H1 (cell line): ENCODE results near the gene PCDH7. TPM values are rescaled to one million over a fixed set of nuclear protein-coding genes. Genes with fewer than 3 reads are reported as not detected.

ENCODE experiments used
- CTCF ChIA-PET: fragments of 300-600 bp; sonication (Branson Sonifier 250); formaldehyde crosslinking; loops from one replicate; lab custom pipeline; 2021; ENCODE audit not compliant: partially characterized antibody; lab: Charles Lee
- POLR2A ChIA-PET: fragments of 300-600 bp; sonication (Branson Sonifier 250); formaldehyde crosslinking; loops from one replicate; lab custom pipeline; 2021; ENCODE audit warnings: inconsistent platforms; ENCODE audit not compliant: partially characterized antibody; lab: Charles Lee
- DNase-seq, 2 experiments: peaks; one replicate each; pipeline versions ENCODE4 v3.0.0 to v3.0.0-alpha.2; 2010 to 2022; ENCODE audit warnings: low spot score in 2 of 2, low read depth in 1 of 2, mixed read lengths in 1 of 2
- FAIRE-seq: peaks from 2 replicates; lab custom pipeline; 2011; peaks lifted over from hg19 to GRCh38; lab: Jason Lieb, UNC
- H2AFZ ChIP-seq: 2 replicates; pipeline ENCODE4 v1.8.1; 2012; ENCODE audit warnings: low read length, inconsistent platforms
- H2AK5ac ChIP-seq: 2 replicates; pipeline ENCODE4 v1.6.1; 2013; ENCODE audit warnings: low read depth, low read length
- H2BK120ac ChIP-seq: replicated peaks from 2 replicates; pipeline ENCODE3; 2013; ENCODE audit warnings: low read depth, low read length, inconsistent platforms
- H2BK12ac ChIP-seq: 2 replicates; pipeline ENCODE4 v1.6.1; 2013; ENCODE audit warnings: low read depth, low read length
- H2BK15ac ChIP-seq: 2 replicates; pipeline ENCODE4 v1.6.1; 2013; ENCODE audit warnings: low read length
- H2BK20ac ChIP-seq: 2 replicates; pipeline ENCODE4 v1.6.1; 2013; ENCODE audit warnings: low read length
- H2BK5ac ChIP-seq: 2 replicates; pipeline ENCODE4 v1.6.1; 2013; ENCODE audit warnings: low read depth, low read length
- H3K14ac ChIP-seq: 2 replicates; pipeline ENCODE4 v1.6.1; 2013; ENCODE audit warnings: inconsistent platforms; ENCODE audit not compliant: insufficient read length
- H3K18ac ChIP-seq: 2 replicates; pipeline ENCODE4 v1.6.1; 2013; ENCODE audit warnings: low read length; ENCODE audit errors: extremely low read depth
- H3K23ac ChIP-seq: 2 replicates; pipeline ENCODE4 v1.6.1; 2013; ENCODE audit warnings: inconsistent platforms; ENCODE audit not compliant: insufficient read length
- H3K23me2 ChIP-seq: 2 replicates; pipeline ENCODE4 v1.6.1; 2013; ENCODE audit warnings: low read depth, low read length
- H3K27ac ChIP-seq: 2 replicates; pipeline ENCODE4 v1.6.1; 2011; ENCODE audit warnings: low read depth, low read length, inconsistent platforms
- H3K27me3 ChIP-seq, 4 experiments: replicated peaks in 1 of 4; 1 replicate in 1 of 4; 2 replicates in 3 of 4; pipeline versions ENCODE4 v1.6.1 to v1.8.1; 2011 to 2013; ENCODE audit warnings: low read length in 3 of 4, mild to moderate bottlenecking in 3 of 4, inconsistent platforms in 2 of 4, mixed read lengths in 2 of 4, moderate library complexity in 1 of 4; ENCODE audit not compliant: control insufficient read depth in 3 of 4, insufficient read depth in 3 of 4; ENCODE audit errors: extremely low read depth in 1 of 4
- H3K36me3 ChIP-seq, 4 experiments: 2 replicates each; pipeline versions ENCODE4 v1.6.1 to v1.8.1; 2011 to 2013; ENCODE audit warnings: mild to moderate bottlenecking in 4 of 4, low read length in 3 of 4, moderate library complexity in 2 of 4, control low read depth in 1 of 4, inconsistent platforms in 1 of 4; ENCODE audit not compliant: insufficient read depth in 4 of 4, control insufficient read depth in 2 of 4
- H3K4ac ChIP-seq: replicated peaks from 2 replicates; pipeline ENCODE3; 2013; ENCODE audit warnings: low read length, low read depth, mixed read lengths, inconsistent platforms; ENCODE audit not compliant: insufficient read length
- H3K4me1 ChIP-seq, 4 experiments: replicated peaks in 1 of 4; 1 replicate in 1 of 4; 2 replicates in 3 of 4; pipeline versions ENCODE4 v1.6.1 to v1.8.1; 2011 to 2013; ENCODE audit warnings: low read length in 3 of 4, inconsistent platforms in 2 of 4, mixed read lengths in 1 of 4; ENCODE audit not compliant: insufficient read depth in 4 of 4, control insufficient read depth in 3 of 4
- H3K4me2 ChIP-seq, 2 experiments: 2 replicates each; pipeline versions ENCODE4 v1.6.1 to v1.8.1; 2011 to 2013; ENCODE audit warnings: low read depth in 2 of 2, low read length in 2 of 2, control low read depth in 1 of 2, inconsistent platforms in 1 of 2, mild to moderate bottlenecking in 1 of 2; ENCODE audit not compliant: insufficient read depth in 1 of 2
- H3K4me3 ChIP-seq, 4 experiments: fragments of 200-600, 300-600 bp in 1 of 4; sonication (generic), shearing (Covaris generic), sonication (Bioruptor Twin) in 1 of 4; 2 replicates each; pipeline versions ENCODE4 v1.5.1 to v1.8.1; 2011 to 2016; ENCODE audit warnings: low read length in 4 of 4, low read depth in 3 of 4, control low read depth in 2 of 4, inconsistent platforms in 2 of 4, mild to moderate bottlenecking in 2 of 4, mixed read lengths in 1 of 4, moderate library complexity in 1 of 4; ENCODE audit not compliant: insufficient read depth in 2 of 4; ENCODE audit errors: extremely low read depth in 1 of 4
- H3K56ac ChIP-seq: replicated peaks from 2 replicates; pipeline ENCODE3; 2013; ENCODE audit warnings: low read depth, mild to moderate bottlenecking, mixed read lengths, low read length, inconsistent platforms; ENCODE audit not compliant: insufficient read length
- H3K79me1 ChIP-seq: 2 replicates; pipeline ENCODE4 v1.6.1; 2013; ENCODE audit warnings: low read depth, low read length, control low read depth
- H3K79me2 ChIP-seq, 2 experiments: 2 replicates each; pipeline versions ENCODE4 v1.6.1 to v1.8.1; 2012 to 2013; ENCODE audit warnings: low read length in 2 of 2, mild to moderate bottlenecking in 2 of 2, inconsistent platforms in 1 of 2; ENCODE audit not compliant: insufficient read depth in 2 of 2, control insufficient read depth in 1 of 2
- H3K9ac ChIP-seq, 4 experiments: replicated peaks in 1 of 4; 1 replicate in 1 of 4; 2 replicates in 3 of 4; pipeline versions ENCODE4 v1.6.1 to v1.8.1; 2011 to 2013; ENCODE audit warnings: low read depth in 3 of 4, low read length in 3 of 4, control low read depth in 2 of 4, mild to moderate bottlenecking in 2 of 4, moderate library complexity in 2 of 4, inconsistent platforms in 1 of 4; ENCODE audit errors: extremely low read depth in 1 of 4
- H3K9me3 ChIP-seq, 2 experiments: 2 replicates each; pipeline versions ENCODE4 v1.6.1 to v1.8.1; 2012 to 2013; ENCODE audit warnings: mild to moderate bottlenecking in 2 of 2, moderate library complexity in 2 of 2, control low read depth in 1 of 2, inconsistent platforms in 1 of 2, low read depth in 1 of 2, low read length in 1 of 2, mixed read lengths in 1 of 2; ENCODE audit not compliant: insufficient read depth in 2 of 2
- H4K20me1 ChIP-seq, 2 experiments: replicated peaks in 1 of 2; 2 replicates each; pipeline versions ENCODE3 to v1.8.1; 2011 to 2013; ENCODE audit warnings: inconsistent platforms in 2 of 2, low read length in 2 of 2, mild to moderate bottlenecking in 1 of 2; ENCODE audit not compliant: insufficient read depth in 2 of 2, control insufficient read depth in 1 of 2
- H4K5ac ChIP-seq: 2 replicates; pipeline ENCODE4 v1.6.1; 2013; ENCODE audit warnings: low read length, low read depth, mixed read lengths, inconsistent platforms; ENCODE audit not compliant: insufficient read length
- H4K8ac ChIP-seq: 2 replicates; pipeline ENCODE4 v1.8.0; 2013; ENCODE audit warnings: mild to moderate bottlenecking, moderate library complexity, low read length, inconsistent platforms; ENCODE audit not compliant: insufficient read depth; ENCODE audit errors: extremely low read depth
- H4K91ac ChIP-seq: replicated peaks from 2 replicates; pipeline ENCODE3; 2013; ENCODE audit warnings: low read length, mixed read lengths, inconsistent platforms; ENCODE audit not compliant: insufficient read length
- CBX5 ChIP-seq: fragments of 300-800, 300-1000 bp; sonication (generic); IDR thresholded peaks from 2 replicates; pipeline ENCODE4 v1.7.1; 2016; ENCODE audit warnings: antibody characterized with exemption, low read length, low read depth
- CHD2 ChIP-seq: IDR thresholded peaks from 2 replicates; pipeline ENCODE4 v1.6.1; 2012; ENCODE audit warnings: low read length, improper control_type of control experiment
- CREB1 ChIP-seq: IDR thresholded peaks from 2 replicates; pipeline ENCODE4 v1.6.1; 2012; ENCODE audit warnings: inconsistent platforms
- E2F6 ChIP-seq: IDR thresholded peaks from 2 replicates; pipeline ENCODE4 v1.6.1; 2012; ENCODE audit warnings: inconsistent platforms
- EP300 ChIP-seq, 2 experiments: IDR thresholded peaks; 1 replicate in 1 of 2; 2 replicates in 1 of 2; pipeline ENCODE4 v1.6.1; 2011 to 2012; ENCODE audit warnings: low read depth in 2 of 2, low read length in 2 of 2, mild to moderate bottlenecking in 2 of 2, borderline replicate concordance in 1 of 2, inconsistent platforms in 1 of 2, moderate library complexity in 1 of 2
- EZH2 ChIP-seq: fragments of 200-600 bp; sonication (generic); IDR thresholded peaks from 2 replicates; pipeline ENCODE4 v1.7.1; 2012; ENCODE audit warnings: low read depth, mild to moderate bottlenecking, moderate library complexity, low read length, inconsistent platforms; ENCODE audit not compliant: severe bottlenecking
- NRF1 ChIP-seq: IDR thresholded peaks from 2 replicates; pipeline ENCODE4 v1.6.1; 2011; ENCODE audit warnings: mild to moderate bottlenecking, low read depth, low read length, improper control_type of control experiment
- RFX5 ChIP-seq: IDR thresholded peaks from 2 replicates; pipeline ENCODE4 v1.6.1; 2011; ENCODE audit warnings: low read depth, low read length, improper control_type of control experiment, borderline replicate concordance
- RXRA ChIP-seq: IDR thresholded peaks from 2 replicates; pipeline ENCODE4 v1.6.1; 2011; ENCODE audit warnings: low read depth, mild to moderate bottlenecking, low read length, moderate library complexity; ENCODE audit not compliant: insufficient read depth
- SP2 ChIP-seq: IDR thresholded peaks from 2 replicates; pipeline ENCODE4 v1.6.1; 2012; ENCODE audit warnings: mild to moderate bottlenecking, low read length, inconsistent platforms
- TCF12 ChIP-seq: IDR thresholded peaks from 2 replicates; pipeline ENCODE4 v1.6.1; 2011; ENCODE audit warnings: low read depth, mild to moderate bottlenecking, low read length
- USF2 ChIP-seq: IDR thresholded peaks from 2 replicates; pipeline ENCODE4 v1.6.1; 2011; ENCODE audit warnings: low read length, improper control_type of control experiment
- WGBS, 2 experiments: shearing (Covaris generic) in 1 of 2; methylation state at CpG; one replicate each; pipeline versions ENCODE4 v1.1.6 to v1.1.7; 2013 to 2015; ENCODE audit warnings: low lambda C conversion rate in 2 of 2, mixed read lengths in 2 of 2, inconsistent platforms in 1 of 2, low coverage in 1 of 2, missing lambda C conversion rate in 1 of 2; ENCODE audit not compliant: insufficient replicate concordance in 2 of 2, insufficient coverage in 1 of 2, insufficient read length in 1 of 2; ENCODE audit errors: extremely low coverage in 1 of 2, missing lambda C conversion rate in 1 of 2; 5-methylcytosine and 5-hydroxymethylcytosine counted together
- polyA plus RNA-seq, 7 experiments: library from polyadenylated mRNA; depleted of rRNA in 3 of 7; stranded (reverse) in 5 of 7; unstranded in 2 of 7; fragments of >200 nt in 5 of 7; fragments of 200-250 nt in 2 of 7; gene quantifications; 1 replicate in 5 of 7; 2 replicates in 1 of 7; 4 replicates in 1 of 7; pipeline versions ENCODE4 v1.2.1 to v1.2.3, GENCODE V29; 2011 to 2013; ENCODE audit warnings: missing spikeins in 2 of 7, mixed read lengths in 2 of 7
- total RNA-seq: library from RNA; stranded (reverse); fragmentation: NEBNext Ultra II Directional; extraction: Animal tissue kit (Norgen Biotek cat#: 25700); gene quantifications from 2 replicates; pipeline ENCODE4 v1.2.1, GENCODE V29; 2021

PCDH7 gene
- total and polyA plus RNA-seq, 2 of the 8 experiments (the other 6 are each of a cell fraction or from before 2014, with no cell fraction given), result 3.1 to 6.1 TPM

GRCh38 chr4:30743897-30744296 is 23.7 kb downstream of the PCDH7 start:
- no peak overlapping the region for H2AFZ ChIP-seq
- H3K4me3 ChIP-seq, result no peak overlapping the region
- H3K79me1 ChIP-seq, result no peaks in the 10 kb centered on the region
- no peak overlapping the region for H4K91ac ChIP-seq
- no peak overlapping the region for H2AK5ac ChIP-seq
- DNase-seq, result no peak
- H4K20me1 ChIP-seq, result no peaks in the 10 kb centered on the region
- no peak for TF ChIP-seq USF2
- TF ChIP-seq TCF12, result no peak
- TF ChIP-seq RXRA, result no peak
- no peak for TF ChIP-seq CHD2
- TF ChIP-seq EZH2, result no peak
- TF ChIP-seq EP300 (IDR thresholded peaks at IDR 0.05; ENCODE audit: borderline replicate concordance in 1 of 2, low read depth in 2 of 2, low read length in 2 of 2), result no peak
- TF ChIP-seq RFX5, result no peak
- no peak for TF ChIP-seq SP2
- no peak for TF ChIP-seq CBX5
- TF ChIP-seq CREB1, result no peak
- TF ChIP-seq E2F6, result no peak
- TF ChIP-seq NRF1, result no peak
- TF ChIP-seq, all 59 proteins: peak for 0
- Histone ChIP-seq H4K8ac (no peak overlapping the region), H2BK15ac (no peak overlapping the region), H3K56ac (no peak overlapping the region), H3K23me2 (no peaks in the 10 kb centered on the region), H2BK12ac (no peak overlapping the region), H3K27ac (no peak overlapping the region), H2BK5ac (no peak overlapping the region), H3K9me3 (no peaks in the 10 kb centered on the region), H3K9ac (no peak overlapping the region), H3K23ac (no peak overlapping the region), H3K4me2 (no peak overlapping the region), H3K4ac (no peak overlapping the region), H3K14ac (no peak overlapping the region), H3K4me1 (no peaks in the 10 kb centered on the region), H2BK120ac (no peak overlapping the region), H4K5ac (no peak overlapping the region), H2BK20ac (no peak overlapping the region), H3K79me2 (no peaks in the 10 kb centered on the region), H3K27me3 (no peaks in the 10 kb centered on the region), H3K36me3 (no peaks in the 10 kb centered on the region), H3K18ac (no peak overlapping the region)
- WGBS, 2 experiments, result 85% methylated on average over 3 of the region's 3 CpGs; no CpG with 5 or more reads in 1 of the 2 experiments
- ChIA-PET POLR2A (no interaction called here), CTCF (no interaction called here)
- FAIRE-seq, result no peak
